Measurements from ENCODE around the gene S100A8.

S100A8 gene

DNA sequence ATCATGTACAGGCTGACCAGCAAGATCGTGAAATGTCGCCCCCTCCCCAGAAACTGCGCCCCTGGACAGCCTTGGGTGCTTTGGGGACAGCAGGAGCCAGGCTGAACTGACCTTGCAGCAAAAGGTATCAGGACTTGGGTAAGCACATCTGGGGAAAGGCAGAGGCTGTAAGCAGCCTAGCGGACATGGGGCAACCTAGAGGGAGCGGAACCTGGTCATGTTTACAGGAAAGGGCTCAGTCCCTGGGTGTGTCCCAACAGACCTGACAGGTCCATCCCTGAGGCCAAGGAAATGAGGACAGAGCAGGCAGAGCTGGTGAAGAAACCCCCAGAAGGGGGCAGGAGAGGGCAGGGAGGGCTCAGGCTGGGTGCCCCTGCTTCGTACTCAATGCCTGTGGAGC lies 3.1 kb upstream of the S100A8 start:
- in situ Hi-C loops (cut with HindIII; ENCODE audit: low sequenced_read_pairs) = no loop called here

DNA sequence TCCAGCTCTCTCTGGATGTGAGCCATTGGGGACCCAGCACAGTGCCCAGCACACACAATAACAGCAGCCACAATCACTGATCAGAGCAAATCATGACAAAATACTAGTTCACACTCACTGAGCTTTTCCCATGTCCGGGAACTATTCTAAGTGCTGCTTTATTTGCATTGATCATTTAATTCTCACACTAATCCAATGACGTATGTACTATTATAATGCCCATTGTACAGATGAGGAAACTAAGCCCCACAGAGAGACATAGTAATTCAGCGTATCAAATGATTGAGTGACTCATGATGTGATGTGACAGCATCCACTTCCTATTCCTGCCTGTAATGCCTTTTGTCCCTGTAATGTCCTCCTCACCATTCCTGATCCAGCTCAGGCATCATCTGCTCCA lies 1.9 kb upstream of the S100A8 start:
- in situ Hi-C loops (cut with HindIII; ENCODE audit: low sequenced_read_pairs) = no loop called here

DNA sequence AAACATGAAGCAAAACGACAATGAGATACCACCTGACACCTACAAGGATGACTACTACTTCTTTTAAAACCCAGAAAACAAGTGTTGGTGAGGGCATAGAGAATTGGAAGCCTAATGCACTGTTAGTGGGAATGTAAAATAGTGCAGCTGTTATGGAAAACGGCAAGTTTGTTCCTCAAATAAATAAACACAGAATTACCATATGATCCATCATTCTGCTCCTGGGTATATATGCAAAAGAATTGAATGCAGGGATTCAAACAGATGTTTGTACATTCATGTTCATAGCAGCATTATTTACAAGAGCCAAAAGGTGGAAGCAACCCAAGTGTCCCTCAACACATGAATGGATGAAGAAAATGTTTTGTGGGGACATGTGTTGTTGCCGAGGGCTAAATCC lies 1.4 kb upstream of the S100A8 start:
- in situ Hi-C loops (cut with HindIII; ENCODE audit: low sequenced_read_pairs) = no loop called here

DNA sequence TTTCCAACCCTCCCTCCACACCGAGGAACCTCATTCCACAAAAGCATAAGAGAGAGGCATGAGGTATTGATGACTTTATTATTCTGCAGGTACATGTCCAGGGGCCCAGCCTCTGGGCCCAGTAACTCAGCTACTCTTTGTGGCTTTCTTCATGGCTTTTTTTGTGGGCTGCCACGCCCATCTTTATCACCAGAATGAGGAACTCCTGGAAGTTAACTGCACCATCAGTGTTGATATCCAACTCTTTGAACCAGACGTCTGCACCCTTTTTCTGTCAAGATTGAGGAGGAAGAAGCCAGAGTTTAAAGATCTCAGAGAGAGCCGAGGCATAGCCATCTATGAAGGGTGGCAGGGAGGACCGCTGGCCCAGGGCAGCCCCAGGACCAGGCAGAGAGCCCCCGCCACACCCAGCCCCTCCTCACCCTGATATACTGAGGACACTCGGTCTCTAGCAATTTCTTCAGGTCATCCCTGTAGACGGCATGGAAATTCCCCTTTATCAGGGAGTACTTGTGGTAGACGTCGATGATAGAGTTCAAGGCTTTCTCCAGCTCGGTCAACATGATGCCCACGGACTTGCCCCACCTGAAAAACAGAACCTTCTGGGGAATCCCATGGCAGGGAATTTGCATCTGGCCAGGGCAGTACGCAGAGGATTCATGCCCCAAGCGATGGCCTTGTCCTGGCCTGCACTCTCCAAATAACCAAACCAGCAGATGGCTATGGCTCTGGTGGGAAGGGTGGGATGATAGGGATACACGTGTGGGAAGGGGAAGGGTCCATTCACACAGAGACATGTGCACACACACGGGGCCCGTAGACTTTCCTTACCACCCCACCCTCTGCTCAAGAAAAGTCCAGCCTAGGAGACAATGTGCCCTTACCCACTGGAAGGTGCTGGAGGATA lies 647 bp downstream of the S100A8 start:
- in situ Hi-C loops (cut with HindIII; ENCODE audit: low sequenced_read_pairs) = no loop called here

DNA sequence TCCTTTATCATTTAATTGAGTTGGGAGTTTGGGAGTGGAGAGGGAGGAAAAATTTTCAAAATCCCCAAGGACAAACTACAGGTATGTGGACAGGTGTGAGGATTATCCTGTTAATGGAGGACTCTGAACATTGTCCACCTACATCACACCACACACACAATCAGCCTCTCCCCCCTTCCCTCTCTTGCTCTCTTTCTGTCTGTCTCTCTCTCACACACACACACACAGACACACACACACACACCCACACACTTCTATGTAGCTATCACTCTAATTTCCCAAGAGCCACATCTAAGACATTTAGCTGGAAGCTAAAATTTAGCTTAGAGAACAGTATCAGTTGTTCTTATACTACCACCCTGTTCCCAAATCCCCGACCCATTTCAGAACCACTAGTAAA lies 1.5 kb downstream of the S100A8 start:
- in situ Hi-C loops (cut with HindIII; ENCODE audit: low sequenced_read_pairs) = no loop called here

DNA sequence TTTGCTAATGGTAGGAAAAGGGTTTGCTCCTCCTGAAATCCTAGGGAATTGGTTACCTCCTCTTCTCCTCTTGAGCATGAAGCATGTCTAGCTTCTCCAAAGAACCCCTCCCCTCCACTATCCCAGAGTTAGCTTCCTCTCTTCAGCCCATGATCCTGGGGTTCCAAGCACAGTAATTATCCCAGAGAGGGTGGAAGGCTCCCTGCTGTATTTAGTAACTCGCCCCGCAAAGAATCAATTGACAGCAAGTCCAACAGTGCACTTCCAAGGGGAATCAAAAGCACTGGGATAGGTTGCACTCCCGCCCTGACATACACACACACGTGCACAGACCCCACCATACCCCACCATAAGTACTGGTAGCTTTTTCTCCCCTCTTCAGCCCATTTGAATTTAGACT lies 3.1 kb downstream of the S100A8 start:
- in situ Hi-C loops (cut with HindIII; ENCODE audit: low sequenced_read_pairs) = no loop called here

DNA sequence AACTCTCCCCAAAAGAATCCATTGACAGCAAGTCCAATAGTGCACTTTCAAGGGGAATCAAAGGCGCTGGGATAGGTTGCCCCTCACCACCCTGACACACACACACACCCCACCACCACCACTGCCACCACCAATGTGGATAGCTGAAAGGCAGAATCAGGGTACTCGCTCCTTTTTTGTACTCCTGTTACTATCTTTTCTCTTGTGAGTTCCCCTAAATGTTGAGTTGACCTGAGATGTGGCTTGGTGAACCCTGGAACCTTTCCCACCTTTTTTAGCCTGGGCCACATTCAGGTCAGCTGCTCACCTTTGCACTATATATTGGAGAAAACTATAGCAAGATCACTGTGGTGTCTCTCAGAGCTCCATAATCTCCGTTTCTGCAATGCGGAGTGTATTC lies 3.9 kb downstream of the S100A8 start:
- in situ Hi-C loops (cut with HindIII; ENCODE audit: low sequenced_read_pairs) = no loop called here

DNA sequence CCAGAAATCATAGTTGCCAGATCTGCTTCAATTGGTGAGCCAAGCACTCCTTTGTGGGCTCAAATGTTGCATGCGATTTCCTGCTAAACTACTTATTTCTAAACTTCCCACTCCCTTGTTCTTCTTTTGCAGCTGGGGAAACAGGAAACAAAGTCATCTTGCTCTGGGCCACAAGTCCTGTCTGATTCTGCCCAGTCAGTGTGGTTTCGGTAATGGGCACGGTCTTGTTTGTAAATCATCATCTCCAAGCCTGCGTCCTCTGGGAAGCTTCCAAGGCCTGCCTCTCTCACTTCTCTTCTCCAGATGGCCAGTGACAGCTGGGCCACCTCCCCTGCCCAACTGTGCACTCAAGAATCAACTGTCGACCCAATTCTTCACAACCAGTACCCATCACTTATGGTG lies 4.4 kb downstream of the S100A8 start:
- in situ Hi-C loops (cut with HindIII; ENCODE audit: low sequenced_read_pairs) = no loop called here

DNA sequence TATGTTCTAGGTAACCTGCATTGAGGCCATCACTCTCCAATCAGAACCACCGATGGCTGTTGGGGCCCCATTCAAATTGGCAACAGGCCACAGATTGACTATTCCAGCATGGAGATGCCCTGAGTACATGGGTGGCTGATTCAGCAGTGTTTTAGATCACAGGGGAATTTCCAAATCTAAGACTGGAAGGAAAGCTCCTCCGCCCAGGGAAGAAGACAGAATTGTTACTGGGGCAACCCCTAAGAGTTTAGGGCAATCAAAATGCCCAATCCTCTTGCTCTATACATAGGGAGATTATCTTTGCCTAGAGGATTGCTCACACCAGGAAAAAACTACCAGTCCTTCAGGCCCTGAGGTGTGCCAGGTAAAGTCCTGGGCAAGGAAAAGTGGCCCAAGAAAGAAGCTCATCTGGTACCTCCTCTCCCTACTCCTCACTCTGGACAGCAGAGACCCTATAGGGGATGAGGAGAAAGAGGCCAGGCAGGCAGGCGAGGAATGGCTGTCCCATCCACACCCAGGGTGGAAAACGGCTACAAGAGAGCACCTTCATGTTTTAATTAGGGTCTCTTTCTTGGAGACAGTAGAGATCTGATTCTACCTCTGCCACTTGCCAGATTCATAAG lies 5.8 kb downstream of the S100A8 start:
- in situ Hi-C loops (cut with HindIII; ENCODE audit: low sequenced_read_pairs) = no loop called here

DNA sequence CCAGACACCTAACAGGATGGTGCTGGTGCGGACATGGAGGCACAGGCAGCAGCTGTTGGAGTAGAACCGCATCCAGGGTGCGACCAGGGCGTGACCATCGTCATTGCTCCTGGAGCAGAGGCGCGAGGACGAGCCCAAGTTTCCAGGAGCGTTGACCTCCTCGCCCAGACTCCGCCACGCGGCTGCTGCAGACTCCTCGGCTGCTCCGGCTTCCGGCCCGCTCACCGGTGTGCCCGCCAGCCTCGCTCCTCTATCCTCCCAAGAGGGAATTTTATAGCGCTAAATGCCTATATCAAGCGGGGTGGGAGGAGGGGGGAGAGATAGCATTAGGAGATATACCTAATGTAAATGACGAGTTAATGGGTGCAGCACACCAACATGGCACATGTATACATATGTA lies 10.2 kb downstream of the S100A8 start:
- in situ Hi-C loops (cut with HindIII; ENCODE audit: low sequenced_read_pairs) = no loop called here

DNA sequence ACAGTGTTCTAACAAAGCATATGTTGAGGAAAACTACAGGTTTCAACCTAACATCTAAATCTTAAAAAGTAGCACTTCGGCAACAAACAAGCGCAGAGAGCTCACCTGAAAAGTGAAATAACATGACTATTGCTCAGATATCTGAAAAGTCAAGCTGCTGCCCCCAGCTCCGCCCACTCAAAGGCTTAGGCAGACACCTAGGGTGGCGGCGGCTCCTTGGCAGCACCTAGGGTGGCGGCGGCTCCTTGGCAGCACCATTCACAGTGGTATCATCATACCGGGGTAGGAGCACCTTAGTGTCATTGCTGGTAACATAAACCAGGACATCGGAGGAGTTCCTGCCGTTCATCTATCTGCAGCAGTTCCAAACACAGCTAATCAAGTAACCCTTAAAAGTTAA lies 11.3 kb downstream of the S100A8 start:
- in situ Hi-C loops (cut with HindIII; ENCODE audit: low sequenced_read_pairs) = no loop called here

DNA sequence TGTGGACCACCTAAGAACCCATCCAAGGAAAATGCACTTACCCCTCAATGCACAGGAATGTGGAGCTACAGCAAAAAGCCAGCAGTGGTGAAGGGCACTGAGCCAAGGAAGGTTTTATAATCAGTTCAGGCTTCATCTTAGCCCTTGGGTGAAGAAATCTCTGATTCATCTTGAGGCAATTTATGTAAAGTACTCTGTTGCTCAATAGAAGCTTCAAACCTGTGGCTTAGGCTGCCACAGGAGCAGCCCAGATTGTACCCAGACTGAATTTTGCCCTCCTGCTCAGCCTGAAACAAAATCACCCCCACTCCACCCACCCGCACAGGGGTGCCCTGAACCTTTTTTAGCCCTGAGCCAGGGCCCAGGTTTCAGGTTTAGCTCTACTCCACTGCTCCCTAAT lies 15.4 kb downstream of the S100A8 start, which contains the start of gene S100A12:
Gene S100A12 (minus strand): TSS at position 111 of the 400 bp plus-strand sequence. CDS start 1,029 bp downstream, outside the sequence.
- in situ Hi-C loops (cut with HindIII; ENCODE audit: low sequenced_read_pairs) = no loop called here

DNA sequence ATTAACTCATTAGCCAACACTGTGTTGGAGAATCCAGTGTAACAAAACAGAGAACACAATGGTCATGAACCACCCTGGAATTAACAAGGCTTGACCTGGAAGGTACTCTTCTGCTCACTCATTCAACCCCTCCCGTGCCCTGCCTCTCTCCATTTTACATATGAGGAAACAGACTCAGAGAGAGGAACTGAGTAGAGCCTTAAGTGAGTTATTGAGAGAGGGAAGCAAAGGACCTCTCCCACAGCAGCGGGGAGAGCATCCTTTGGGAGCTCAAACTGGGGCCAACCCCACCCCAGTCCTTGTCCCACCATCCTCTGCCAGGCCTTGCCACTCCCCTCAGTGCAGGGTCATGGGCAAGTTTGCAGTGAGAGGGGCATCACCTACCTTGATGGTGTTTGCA lies 16.8 kb downstream of the S100A8 start:
- in situ Hi-C loops (cut with HindIII; ENCODE audit: low sequenced_read_pairs) = no loop called here

DNA sequence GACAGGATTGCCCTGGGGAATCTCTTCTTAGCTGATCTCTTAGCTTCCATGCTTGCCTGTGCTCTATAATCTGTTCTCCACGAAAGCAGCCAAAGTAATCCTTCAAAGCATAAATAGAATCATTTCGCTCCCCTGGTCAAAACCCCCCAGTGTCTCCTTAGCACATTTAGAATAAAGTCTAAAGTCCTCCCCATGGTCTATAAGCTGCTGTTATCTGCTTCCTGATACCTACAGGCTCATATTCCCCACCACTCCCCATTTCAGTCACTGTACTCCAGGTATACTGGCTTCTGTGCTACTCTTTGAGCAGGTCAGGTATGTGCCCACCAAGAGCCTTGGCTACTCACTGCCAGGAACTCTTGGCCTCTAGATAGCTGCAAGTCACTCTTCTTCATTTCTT lies 18.3 kb downstream of the S100A8 start:
- in situ Hi-C loops (cut with HindIII; ENCODE audit: low sequenced_read_pairs) = no loop called here

DNA sequence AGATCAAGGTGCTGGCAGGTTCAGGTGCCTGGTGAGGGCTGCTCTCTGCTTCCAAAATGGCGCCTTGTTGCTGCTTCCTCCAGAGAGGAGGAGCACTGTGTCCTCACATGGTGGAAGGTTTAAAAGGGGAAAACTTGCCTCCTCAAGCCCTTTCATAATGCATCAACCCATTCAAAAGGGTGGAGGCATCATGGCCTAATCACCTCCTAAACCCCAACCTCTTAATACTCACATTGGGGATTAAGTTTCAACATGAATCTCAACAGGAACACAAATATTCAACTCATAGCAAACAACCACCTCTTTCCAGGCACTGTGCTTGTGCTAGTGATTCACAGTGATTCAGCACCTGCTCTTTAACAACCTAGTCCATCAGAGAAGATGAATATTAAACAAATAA lies 19.6 kb downstream of the S100A8 start:
- in situ Hi-C loops (cut with HindIII; ENCODE audit: low sequenced_read_pairs) = no loop called here

DNA sequence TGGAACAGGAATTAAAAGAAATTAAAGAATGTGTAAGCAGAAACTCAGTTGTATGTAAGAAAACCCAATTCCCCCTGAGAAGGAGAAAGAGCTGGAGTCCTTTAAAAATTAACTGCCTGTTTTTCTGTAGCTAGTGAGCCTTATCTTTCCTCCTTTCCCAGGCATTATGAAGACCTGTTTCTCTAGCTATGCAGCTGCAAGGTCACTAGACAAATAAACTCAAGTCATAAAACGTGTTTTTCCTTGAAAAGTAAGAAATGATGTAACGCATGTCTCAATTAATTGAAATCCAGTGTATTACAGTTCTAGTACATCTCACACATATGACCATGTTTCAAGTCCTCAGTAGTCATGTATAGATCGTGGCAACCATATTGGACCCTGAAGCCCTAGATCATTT lies 20.7 kb downstream of the S100A8 start:
- in situ Hi-C loops (cut with HindIII; ENCODE audit: low sequenced_read_pairs) = no loop called here

DNA sequence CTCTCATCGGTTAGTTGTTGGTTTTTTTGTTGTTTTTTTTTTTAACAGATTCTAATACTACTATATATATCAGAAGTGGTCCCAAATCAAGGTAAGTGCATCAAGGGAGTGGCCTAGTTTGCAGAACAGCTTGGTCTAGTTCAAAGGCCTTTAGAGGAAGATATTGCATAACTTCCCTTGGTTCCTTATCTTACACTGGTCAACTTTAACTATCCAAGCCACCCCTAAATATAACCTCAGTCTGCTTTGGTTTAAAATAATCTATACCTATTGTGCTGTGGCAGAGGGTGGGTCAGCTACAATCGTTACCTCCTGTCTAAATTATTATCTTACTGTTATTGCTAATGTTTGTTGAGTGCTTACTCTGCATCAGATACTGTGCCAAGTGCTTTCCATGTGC lies 22.4 kb downstream of the S100A8 start:
- in situ Hi-C loops (cut with HindIII; ENCODE audit: low sequenced_read_pairs) = no loop called here

DNA sequence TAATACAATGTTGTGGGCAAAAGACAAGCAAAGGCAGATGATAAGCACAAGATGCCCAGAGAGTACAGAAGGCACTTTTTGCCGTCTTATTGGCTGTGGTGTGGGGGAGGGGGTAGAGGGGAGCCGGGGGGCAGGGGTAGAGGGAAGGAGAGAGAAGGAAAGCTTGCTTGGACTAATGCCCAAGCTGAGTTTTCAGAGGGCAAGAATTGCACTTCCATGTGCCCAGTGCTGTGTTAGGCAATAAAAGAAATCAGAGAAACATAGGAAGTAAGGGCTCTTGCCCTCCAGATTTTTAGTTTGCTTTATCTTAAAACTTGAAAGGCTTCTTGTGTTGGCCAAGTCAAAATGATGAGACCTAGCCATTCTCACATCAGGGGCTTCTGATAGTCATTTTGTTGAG lies 23.8 kb downstream of the S100A8 start:
- in situ Hi-C loops (cut with HindIII; ENCODE audit: low sequenced_read_pairs) = no loop called here

DNA sequence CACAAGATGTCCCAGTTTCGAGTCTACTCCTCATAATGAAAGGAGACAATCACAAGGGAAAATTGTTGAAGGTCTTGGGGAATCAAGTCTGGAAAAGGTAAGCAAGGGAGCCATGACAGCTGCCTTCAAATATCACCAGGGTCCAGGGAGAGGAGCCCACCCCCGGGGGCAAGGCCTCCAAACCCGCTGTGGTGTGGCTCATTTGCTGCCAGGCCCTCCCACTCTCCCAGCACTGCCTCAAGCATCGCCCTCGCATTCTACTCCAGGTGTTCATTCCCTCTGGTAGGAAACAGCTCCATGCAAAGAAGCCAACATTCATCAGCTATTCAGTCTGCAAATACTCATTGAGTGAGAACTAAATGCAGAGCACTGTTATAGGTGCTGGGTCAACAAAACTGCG lies 24.6 kb downstream of the S100A8 start:
- in situ Hi-C loops (cut with HindIII; ENCODE audit: low sequenced_read_pairs) = no loop called here

DNA sequence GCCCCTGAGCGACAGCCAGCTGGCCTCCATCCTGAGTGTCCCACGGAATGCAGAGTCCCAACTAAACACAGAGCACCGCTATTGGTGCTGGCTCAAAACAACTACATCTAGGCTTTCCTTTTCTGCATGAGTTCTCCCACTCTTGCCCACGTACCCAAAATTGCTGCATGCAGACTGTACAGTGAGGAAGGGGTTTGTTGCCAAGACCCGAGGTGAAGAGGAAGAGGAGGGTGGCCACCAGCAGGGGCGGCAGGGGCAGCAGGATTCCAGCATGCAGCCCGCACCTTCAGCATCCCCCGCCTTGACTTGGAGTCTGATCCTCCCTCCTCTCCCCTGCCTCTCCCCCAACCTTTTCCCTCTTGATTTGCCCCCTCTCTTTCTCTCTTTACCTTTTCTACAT lies 25.2 kb downstream of the S100A8 start:
- in situ Hi-C loops (cut with HindIII; ENCODE audit: low sequenced_read_pairs) = no loop called here

DNA sequence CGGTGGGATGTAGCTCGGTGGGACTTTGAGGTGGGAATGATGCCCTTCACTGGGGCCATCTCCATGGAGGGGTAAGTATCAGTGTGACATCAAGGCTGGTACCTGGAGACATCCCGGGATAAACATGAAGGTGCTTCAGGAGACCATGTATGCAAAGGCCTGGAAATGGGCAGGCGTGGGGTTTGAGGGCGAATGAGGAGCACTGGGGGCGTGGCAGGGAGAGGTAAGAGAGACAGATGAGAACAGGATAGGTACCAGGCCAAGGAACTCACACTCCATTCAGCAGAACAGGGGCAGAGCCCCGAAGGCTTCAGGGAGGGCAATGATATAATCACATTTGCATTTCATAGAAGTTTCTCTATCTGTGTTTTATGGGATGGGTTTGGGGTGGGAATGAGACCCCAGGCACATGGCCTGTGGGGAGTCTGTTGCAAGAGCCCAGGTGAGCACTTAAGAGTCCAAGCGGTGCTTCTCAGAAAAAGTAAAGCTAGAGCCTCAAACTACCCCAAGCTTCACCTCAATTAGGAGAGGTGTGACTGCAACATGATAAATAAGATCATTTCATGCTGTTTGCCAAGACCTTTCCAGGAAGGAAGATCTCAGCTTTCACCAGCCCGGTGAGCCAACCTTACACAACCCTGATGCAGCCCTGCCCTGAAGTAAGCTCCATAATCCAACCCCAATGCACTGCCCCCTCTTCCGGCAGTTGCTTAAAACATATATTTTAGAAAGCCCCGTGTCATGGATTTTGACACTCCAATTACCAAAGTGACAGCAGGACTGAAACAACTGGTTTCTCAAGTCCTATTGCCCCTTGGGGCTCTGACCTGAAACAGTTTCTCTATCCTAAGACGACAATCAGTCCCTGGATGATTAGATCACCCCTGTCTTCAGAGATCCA lies 25.9 kb downstream of the S100A8 start:
- in situ Hi-C loops (cut with HindIII; ENCODE audit: low sequenced_read_pairs) = no loop called here
